K562 (cell line): ENCODE data around the gene PLAAT5. TPM values are rescaled to one million over a fixed set of nuclear protein-coding genes. Genes with fewer than 3 reads are reported as not detected.
"Not testable (repeated sequence)": the region's sequence is repeated elsewhere in the genome, so short reads cannot be mapped to it uniquely, and the experiment has no call there.

Experiments
- ATF1 ChIP-seq, 2 experiments: fragments of 450-650 bp in 1 of 2; IDR thresholded peaks; 2 replicates each; pipeline ENCODE4 v1.6.1; 2016; ENCODE audit warnings: missing compliant biosample characterization in 1 of 2, missing genetic modification characterization in 1 of 2
- DDX20 ChIP-seq: fragments of 450-650 bp; IDR thresholded peaks from 2 replicates; pipeline ENCODE4 v1.6.1; 2016; ENCODE audit warnings: missing genetic modification characterization, low read depth, mild to moderate bottlenecking, missing compliant biosample characterization, moderate library complexity
- DPF2 ChIP-seq: fragments of 450-650 bp; IDR thresholded peaks from 2 replicates; pipeline ENCODE4 v1.6.1; 2016
- E2F3 ChIP-seq: fragments of 250-450 bp; sonication (Bioruptor Pico); IDR thresholded peaks from 2 replicates; pipeline ENCODE4 v1.4.0; 2020; ENCODE audit warnings: mild to moderate bottlenecking
- KLF10 ChIP-seq: fragments of 250-450 bp; sonication (Bioruptor Pico); IDR thresholded peaks from 2 replicates; pipeline ENCODE4 v1.6.1; 2021; ENCODE audit warnings: matching md5 sums
- LEF1 ChIP-seq: fragments of 450-650 bp; IDR thresholded peaks from 2 replicates; pipeline ENCODE4 v1.6.1; 2016; ENCODE audit warnings: mild to moderate bottlenecking
- MEIS2 ChIP-seq: fragments of 450-650 bp; IDR thresholded peaks from 2 replicates; pipeline ENCODE4 v1.6.1; 2014; ENCODE audit warnings: mild to moderate bottlenecking; ENCODE audit not compliant: partially characterized antibody
- NCOA1 ChIP-seq: fragments of 450-650 bp; IDR thresholded peaks from 2 replicates; pipeline ENCODE4 v1.6.1; 2016; ENCODE audit warnings: low read depth
- NR2C2 ChIP-seq, 2 experiments: fragments of 200-800 bp in 1 of 2; sonication (Bioruptor generic) in 1 of 2; sonication (generic) in 1 of 2; formaldehyde crosslinking in 1 of 2; IDR thresholded peaks; 2 replicates each; pipeline versions ENCODE4 v1.6.1 to v1.8.0; 2016 to 2022; ENCODE audit warnings: mild to moderate bottlenecking in 1 of 2, missing compliant biosample characterization in 1 of 2, missing genetic modification characterization in 1 of 2, missing genetic modification reagents in 1 of 2
- NRF1 ChIP-seq, 2 experiments: fragments of 450-650 bp; IDR thresholded peaks in 1 of 2; conservative IDR thresholded peaks in 1 of 2; 2 replicates each; pipeline ENCODE4 v1.6.1; 2014; ENCODE audit warnings: mild to moderate bottlenecking in 2 of 2
- PHTF2 ChIP-seq: fragments of 250-450 bp; sonication (Bioruptor Pico); IDR thresholded peaks from 2 replicates; pipeline ENCODE4 v1.5.0; 2021; ENCODE audit warnings: mild to moderate bottlenecking
- POLR2H ChIP-seq: IDR thresholded peaks from 2 replicates; pipeline ENCODE4 v1.6.1; 2016; ENCODE audit warnings: missing genetic modification characterization, low read depth, mild to moderate bottlenecking, control low read depth, missing compliant biosample characterization, moderate library complexity
- TFE3 ChIP-seq: fragments of 450-650 bp; formaldehyde crosslinking; IDR thresholded peaks from 2 replicates; pipeline ENCODE4 v1.4.0; 2020; ENCODE audit warnings: mild to moderate bottlenecking, mixed read lengths
- ZBTB17 ChIP-seq: fragments of 450-650 bp; formaldehyde crosslinking; IDR thresholded peaks from 2 replicates; pipeline ENCODE4 v1.4.0; 2020; ENCODE audit warnings: mild to moderate bottlenecking
- ZNF197 ChIP-seq: fragments of 200-800 bp; sonication (Bioruptor generic); IDR thresholded peaks from 2 replicates; pipeline ENCODE4 v1.6.1; 2016; ENCODE audit warnings: low read depth, missing genetic modification characterization, missing compliant biosample characterization
- ZNF347 ChIP-seq: fragments of 450-650 bp; formaldehyde crosslinking; IDR thresholded peaks from 2 replicates; pipeline ENCODE4 v1.4.0; 2020; ENCODE audit warnings: low read depth, mild to moderate bottlenecking, moderate library complexity
- polyA plus RNA-seq, 8 experiments: library from polyadenylated mRNA; depleted of rRNA in 4 of 8; stranded (reverse) in 5 of 8; unstranded in 3 of 8; fragments of >200 nt; fragmentation: Nextera tagmentation in 2 of 8; fragmentation: Illumina TruSeq in 1 of 8; extraction: Ambion mirVana in 2 of 8; extraction: Trizol in 1 of 8; gene quantifications; 2 replicates each; pipeline versions ENCODE4 v1.2.1 to v1.2.3, GENCODE V29; 2011 to 2014; ENCODE audit warnings: inconsistent platforms in 1 of 8, missing spikeins in 1 of 8
- total RNA-seq, 7 experiments: library from RNA; depleted of rRNA in 6 of 7; stranded (reverse); fragments of >200 nt in 6 of 7; fragmentation: Illumina TruSeq in 2 of 7; extraction: Trizol in 2 of 7; gene quantifications; 2 replicates each; pipeline versions ENCODE4 v1.2.1 to v1.2.3, GENCODE V29; 2011 to 2021; ENCODE audit warnings: low replicate concordance in 1 of 7
- TF ChIP-seq, protein P1 (sequence below): fragments of 450-650 bp; IDR thresholded peaks from 2 replicates; pipeline ENCODE4 v1.6.1; 2017; ENCODE audit warnings: antibody characterized with exemption, mild to moderate bottlenecking
- TF ChIP-seq, protein P2 (sequence below), 2 experiments: fragments of 250-450 bp in 1 of 2; fragments of 450-650 bp in 1 of 2; sonication (Bioruptor Pico) in 1 of 2; IDR thresholded peaks; 2 replicates each; pipeline versions ENCODE4 v1.6.1 to v1.8.0; 2016 to 2021; ENCODE audit warnings: mild to moderate bottlenecking in 2 of 2, moderate library complexity in 2 of 2, missing compliant biosample characterization in 1 of 2, missing genetic modification characterization in 1 of 2
- TF ChIP-seq, protein P3 (sequence below): fragments of 450-650 bp; IDR thresholded peaks from 2 replicates; pipeline ENCODE4 v1.6.1; 2016; ENCODE audit warnings: missing biosample characterization, missing genetic modification characterization

Gene PLAAT5
- total and polyA plus RNA-seq, 9 of the 15 experiments (the other 6 are each of a cell fraction or from before 2014, with no cell fraction given) = not detected

DNA sequence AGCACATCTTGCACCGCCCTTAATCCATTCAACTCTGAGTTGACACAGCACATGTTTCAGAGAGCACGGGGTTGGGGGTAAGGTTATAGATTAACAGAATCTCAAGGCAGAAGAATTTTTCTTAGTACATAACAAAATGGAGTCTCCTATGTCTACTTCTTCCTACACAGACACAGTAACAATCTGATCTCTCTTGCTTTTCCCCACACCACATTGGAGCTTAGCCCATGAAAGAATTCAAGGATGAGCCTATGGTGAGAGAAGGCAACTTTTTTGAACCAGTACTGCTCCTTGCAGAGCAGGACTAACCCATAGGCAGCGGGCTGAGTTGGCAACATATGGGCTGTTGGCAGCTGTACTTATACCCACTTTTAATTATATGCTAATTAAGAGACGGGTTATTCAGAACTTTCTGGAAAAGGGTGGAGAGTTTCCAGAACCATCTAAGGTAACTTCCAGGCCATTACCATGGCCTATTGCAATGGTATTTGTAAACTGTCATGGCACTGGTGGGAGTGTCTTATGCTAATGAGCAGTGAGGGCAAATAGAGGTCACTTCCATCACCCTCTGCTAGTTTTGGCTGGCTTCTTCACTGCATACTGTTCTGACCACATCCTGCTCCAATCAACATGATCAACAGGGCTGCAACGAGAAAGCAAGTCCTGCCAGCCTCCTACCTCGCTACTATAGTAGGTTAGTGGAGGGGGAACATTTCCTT, 40.3 kb upstream of the PLAAT5 start (continued):
- TF ChIP-seq TFE3 = peak; percentile 51
- TF ChIP-seq, protein P1, sequence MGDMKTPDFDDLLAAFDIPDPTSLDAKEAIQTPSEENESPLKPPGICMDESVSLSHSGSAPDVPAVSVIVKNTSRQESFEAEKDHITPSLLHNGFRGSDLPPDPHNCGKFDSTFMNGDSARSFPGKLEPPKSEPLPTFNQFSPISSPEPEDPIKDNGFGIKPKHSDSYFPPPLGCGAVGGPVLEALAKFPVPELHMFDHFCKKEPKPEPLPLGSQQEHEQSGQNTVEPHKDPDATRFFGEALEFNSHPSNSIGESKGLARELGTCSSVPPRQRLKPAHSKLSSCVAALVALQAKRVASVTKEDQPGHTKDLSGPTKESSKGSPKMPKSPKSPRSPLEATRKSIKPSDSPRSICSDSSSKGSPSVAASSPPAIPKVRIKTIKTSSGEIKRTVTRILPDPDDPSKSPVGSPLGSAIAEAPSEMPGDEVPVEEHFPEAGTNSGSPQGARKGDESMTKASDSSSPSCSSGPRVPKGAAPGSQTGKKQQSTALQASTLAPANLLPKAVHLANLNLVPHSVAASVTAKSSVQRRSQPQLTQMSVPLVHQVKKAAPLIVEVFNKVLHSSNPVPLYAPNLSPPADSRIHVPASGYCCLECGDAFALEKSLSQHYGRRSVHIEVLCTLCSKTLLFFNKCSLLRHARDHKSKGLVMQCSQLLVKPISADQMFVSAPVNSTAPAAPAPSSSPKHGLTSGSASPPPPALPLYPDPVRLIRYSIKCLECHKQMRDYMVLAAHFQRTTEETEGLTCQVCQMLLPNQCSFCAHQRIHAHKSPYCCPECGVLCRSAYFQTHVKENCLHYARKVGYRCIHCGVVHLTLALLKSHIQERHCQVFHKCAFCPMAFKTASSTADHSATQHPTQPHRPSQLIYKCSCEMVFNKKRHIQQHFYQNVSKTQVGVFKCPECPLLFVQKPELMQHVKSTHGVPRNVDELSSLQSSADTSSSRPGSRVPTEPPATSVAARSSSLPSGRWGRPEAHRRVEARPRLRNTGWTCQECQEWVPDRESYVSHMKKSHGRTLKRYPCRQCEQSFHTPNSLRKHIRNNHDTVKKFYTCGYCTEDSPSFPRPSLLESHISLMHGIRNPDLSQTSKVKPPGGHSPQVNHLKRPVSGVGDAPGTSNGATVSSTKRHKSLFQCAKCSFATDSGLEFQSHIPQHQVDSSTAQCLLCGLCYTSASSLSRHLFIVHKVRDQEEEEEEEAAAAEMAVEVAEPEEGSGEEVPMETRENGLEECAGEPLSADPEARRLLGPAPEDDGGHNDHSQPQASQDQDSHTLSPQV = peak; percentile 99
- TF ChIP-seq, protein P2, sequence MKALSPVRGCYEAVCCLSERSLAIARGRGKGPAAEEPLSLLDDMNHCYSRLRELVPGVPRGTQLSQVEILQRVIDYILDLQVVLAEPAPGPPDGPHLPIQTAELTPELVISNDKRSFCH (CRISPR knock-in tag; IDR thresholded peaks at IDR 0.05) = peak; percentile 81; the same call in 1 of the 2 replicates
- TF ChIP-seq, protein P2 (tag; IDR thresholded peaks at IDR 0.05) = peak; percentile 99
- TF ChIP-seq ZNF347 = peak; percentile 78; the same call in 1 of the 2 replicates
- TF ChIP-seq DDX20 (tag) = peak; percentile 97
- TF ChIP-seq E2F3 = peak; percentile 93
- TF ChIP-seq ZBTB17 (CRISPR knock-in tag) = peak; percentile 93
- peak; percentile 69 for TF ChIP-seq MEIS2
- peak; percentile 78; the same call in 1 of the 2 replicates for TF ChIP-seq KLF10 (CRISPR knock-in tag)
- TF ChIP-seq, protein P3, sequence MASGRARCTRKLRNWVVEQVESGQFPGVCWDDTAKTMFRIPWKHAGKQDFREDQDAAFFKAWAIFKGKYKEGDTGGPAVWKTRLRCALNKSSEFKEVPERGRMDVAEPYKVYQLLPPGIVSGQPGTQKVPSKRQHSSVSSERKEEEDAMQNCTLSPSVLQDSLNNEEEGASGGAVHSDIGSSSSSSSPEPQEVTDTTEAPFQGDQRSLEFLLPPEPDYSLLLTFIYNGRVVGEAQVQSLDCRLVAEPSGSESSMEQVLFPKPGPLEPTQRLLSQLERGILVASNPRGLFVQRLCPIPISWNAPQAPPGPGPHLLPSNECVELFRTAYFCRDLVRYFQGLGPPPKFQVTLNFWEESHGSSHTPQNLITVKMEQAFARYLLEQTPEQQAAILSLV = peak; percentile 96
- TF ChIP-seq DPF2 = peak; percentile 67; the same call in 1 of the 2 replicates
- peak; percentile 87 for TF ChIP-seq PHTF2 (CRISPR knock-in tag)
- TF ChIP-seq NCOA1 = 0 out of 2 replicates have a peak, but pooled peaks have one; percentile 37
- TF ChIP-seq POLR2H (tag) = peak; percentile 78
- TF ChIP-seq NR2C2, ATF1 (CRISPR knock-in tag; IDR thresholded peaks at IDR 0.05): not testable (repeated sequence)
- peak; percentile 62; the same call in 1 of the 2 replicates for TF ChIP-seq NR2C2 (tag; IDR thresholded peaks at IDR 0.05)
- peak; percentile 92 for TF ChIP-seq LEF1
- TF ChIP-seq ATF1 (tag; IDR thresholded peaks at IDR 0.05) = peak; percentile 34
- peak; percentile 25 to 36; a peak in 1 of 4 replicates for TF ChIP-seq NRF1 (conservative IDR thresholded peaks at IDR 0.05 in 1 of 2, IDR thresholded peaks at IDR 0.05 in 1 of 2)
- peak; percentile 79 for TF ChIP-seq ZNF197 (CRISPR knock-in tag)
